Transverse colon (tissue), 4 donors: ENCODE measurements around the gene RAPGEF1. TPM values are rescaled to one million over a fixed set of nuclear protein-coding genes. Genes with fewer than 3 reads are reported as not detected.
"Not testable (repeated sequence)": the region's sequence is repeated elsewhere in the genome, so short reads cannot be mapped to it uniquely, and the experiment has no call there.

Experiments used
- DNase-seq: peaks from one replicate; pipeline ENCODE4 v3.0.0-alpha.2; 2019
- H3K27ac ChIP-seq, 4 donors: fragments of 200-600 bp; sonication (generic); 2 replicates each; pipeline ENCODE4 v1.5.1; 2016 to 2018; ENCODE audit warnings: inconsistent platforms in 4 of 4
- H3K27me3 ChIP-seq: fragments of 200-600 bp; sonication (generic); 2 replicates; pipeline ENCODE4 v1.5.1; 2017; ENCODE audit warnings: inconsistent platforms
- H3K36me3 ChIP-seq, 4 donors: fragments of 200-600 bp; sonication (generic); 2 replicates each; pipeline ENCODE4 v1.5.1; 2017 to 2019; ENCODE audit warnings: inconsistent platforms in 4 of 4
- H3K4me1 ChIP-seq, 4 donors: fragments of 200-600 bp; sonication (generic); 2 replicates each; pipeline ENCODE4 v1.5.1; 2017 to 2020; ENCODE audit warnings: inconsistent platforms in 4 of 4
- H3K4me3 ChIP-seq, 4 donors: fragments of 200-600 bp; sonication (generic); 1 replicate in 1 of 4; 2 replicates in 3 of 4; pipeline versions ENCODE4 v1.5.1 to v1.6.1; 2017 to 2019; ENCODE audit warnings: inconsistent platforms in 4 of 4
- H3K9me3 ChIP-seq, 2 donors: fragments of 200-600 bp; sonication (generic); 2 replicates each; pipeline ENCODE4 v1.5.1; 2017 to 2019; ENCODE audit warnings: inconsistent platforms in 2 of 2
- EP300 ChIP-seq: sonication (generic); formaldehyde crosslinking; IDR thresholded peaks from one replicate; pipeline ENCODE4 v1.6.1; 2017; ENCODE audit warnings: antibody characterized with exemption, low read depth
- POLR2A ChIP-seq: fragments of 450-650 bp; IDR thresholded peaks from one replicate; pipeline ENCODE4 v1.6.1; 2016; ENCODE audit warnings: antibody characterized with exemption, mild to moderate bottlenecking, moderate library complexity
- POLR2AphosphoS5 ChIP-seq, 3 donors: sonication (generic); formaldehyde crosslinking; IDR thresholded peaks; one replicate each; pipeline ENCODE4 v1.6.1; 2016; ENCODE audit warnings: antibody characterized with exemption in 3 of 3
- WGBS, 2 donors: methylation state at CpG; one replicate each; pipeline ENCODE4 v1.1.5; 2018; ENCODE audit warnings: low coverage in 1 of 2; 5-methylcytosine and 5-hydroxymethylcytosine counted together
- in situ Hi-C, 4 donors: fragments of 200-750 bp; cut with MboI; loops; one replicate each; pipeline versions ENCODE4 v1.15.0 to v1.15.1; 2017; ENCODE audit warnings: low sequenced_read_pairs in 3 of 4, low pct_ligation_motif_present in 1 of 4, low pct_unique_long_range_greater_than_20kb in 1 of 4
- intact Hi-C: fragments of 100-400 bp; cut with DNase I; formaldehyde crosslinking; loops from one replicate; pipeline ENCODE4 v1.15.1; 2023; ENCODE audit warnings: low total_unique reads
- total RNA-seq, 4 donors: library from RNA; depleted of rRNA; stranded (reverse); fragments of >200 nt; gene quantifications; one replicate each; pipeline ENCODE4 v1.1.0, GENCODE V29; 2016
- TF ChIP-seq, protein P1 (sequence below), 5 experiments: fragments of 200-600 bp in 3 of 5; fragments of 450-650 bp in 2 of 5; sonication (generic) in 3 of 5; IDR thresholded peaks; 1 replicate in 2 of 5; 2 replicates in 3 of 5; pipeline ENCODE4 v1.5.1; 2016 to 2017; ENCODE audit warnings: antibody characterized with exemption in 5 of 5, inconsistent platforms in 3 of 5, mild to moderate bottlenecking in 2 of 5, moderate library complexity in 1 of 5

Gene RAPGEF1
- total RNA-seq, 4 donors from 2014 or later: 49.8 to 86.0 (median 55.1) TPM

- Histone ChIP-seq H3K4me1 (peaks cover 32 to 44% (median 39%) of the 10 kb centered on the region in 4 donors), H3K36me3 (no peaks in the 10 kb centered on the region), H3K27me3 (no peaks in the 10 kb centered on the region), H3K4me3 (no peak overlapping the region), H3K27ac (peak overlapping the region in 1 of 4 donors; percentile 18), H3K9me3 (no peaks in the 10 kb centered on the region)
- intact Hi-C loops: no loop called here
- TF ChIP-seq, protein P1, sequence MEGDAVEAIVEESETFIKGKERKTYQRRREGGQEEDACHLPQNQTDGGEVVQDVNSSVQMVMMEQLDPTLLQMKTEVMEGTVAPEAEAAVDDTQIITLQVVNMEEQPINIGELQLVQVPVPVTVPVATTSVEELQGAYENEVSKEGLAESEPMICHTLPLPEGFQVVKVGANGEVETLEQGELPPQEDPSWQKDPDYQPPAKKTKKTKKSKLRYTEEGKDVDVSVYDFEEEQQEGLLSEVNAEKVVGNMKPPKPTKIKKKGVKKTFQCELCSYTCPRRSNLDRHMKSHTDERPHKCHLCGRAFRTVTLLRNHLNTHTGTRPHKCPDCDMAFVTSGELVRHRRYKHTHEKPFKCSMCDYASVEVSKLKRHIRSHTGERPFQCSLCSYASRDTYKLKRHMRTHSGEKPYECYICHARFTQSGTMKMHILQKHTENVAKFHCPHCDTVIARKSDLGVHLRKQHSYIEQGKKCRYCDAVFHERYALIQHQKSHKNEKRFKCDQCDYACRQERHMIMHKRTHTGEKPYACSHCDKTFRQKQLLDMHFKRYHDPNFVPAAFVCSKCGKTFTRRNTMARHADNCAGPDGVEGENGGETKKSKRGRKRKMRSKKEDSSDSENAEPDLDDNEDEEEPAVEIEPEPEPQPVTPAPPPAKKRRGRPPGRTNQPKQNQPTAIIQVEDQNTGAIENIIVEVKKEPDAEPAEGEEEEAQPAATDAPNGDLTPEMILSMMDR (IDR thresholded peaks at IDR 0.05): no peak
- TF ChIP-seq EP300 (no peak), POLR2A (no peak)
- WGBS, 2 donors: 60 to 63% methylated on average over 2 to 4 of the region's 4 CpGs
- in situ Hi-C loops: no loop called here
- DNase-seq: no peak
Observed at GRCh38 chr9:131666029-131666428, 73.8 kb downstream of the RAPGEF1 start.

GRCh38 chr9:131663288-131663687 is 76.6 kb downstream of the RAPGEF1 start:
- H3K9me3 ChIP-seq: no peaks in the 10 kb centered on the region
- H3K4me3 ChIP-seq: no peak overlapping the region
- in situ Hi-C loops (no loop called here), intact Hi-C loops (no loop called here)
- WGBS, 2 donors: 82 to 100% methylated on average over 1 to 5 of the region's 5 CpGs
- no peaks in the 10 kb centered on the region for H3K27me3 ChIP-seq
- no peaks in the 10 kb centered on the region for H3K36me3 ChIP-seq
- DNase-seq: no peak
- H3K4me1 ChIP-seq: peaks cover 14 to 28% (median 22%) of the 10 kb centered on the region in 4 donors
- TF ChIP-seq, protein P1 (IDR thresholded peaks at IDR 0.05): no peak
- TF ChIP-seq POLR2A: no peak
- TF ChIP-seq POLR2AphosphoS5 (IDR thresholded peaks at IDR 0.05): no peak
- no peak for TF ChIP-seq EP300
- no peak overlapping the region for H3K27ac ChIP-seq

DNA sequence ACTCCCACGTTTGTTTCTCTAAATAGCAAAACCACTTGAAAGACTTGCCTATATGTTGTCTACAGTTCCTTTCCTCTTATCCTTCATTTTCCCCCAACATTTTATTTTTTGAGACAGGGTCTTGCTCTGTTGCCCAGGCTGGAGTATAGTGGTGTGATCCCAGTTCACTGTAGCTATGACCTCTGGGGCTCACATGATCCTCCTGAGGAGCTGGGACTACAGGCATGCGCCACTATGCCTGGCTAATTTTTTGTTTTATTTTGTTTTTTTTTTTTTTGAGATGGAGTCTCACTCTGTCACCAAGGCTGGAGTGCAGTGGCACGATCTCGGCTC is 77.6 kb downstream of the RAPGEF1 start:
- in situ Hi-C loops, H3K27me3 ChIP-seq, DNase-seq: not testable (repeated sequence)

DNA sequence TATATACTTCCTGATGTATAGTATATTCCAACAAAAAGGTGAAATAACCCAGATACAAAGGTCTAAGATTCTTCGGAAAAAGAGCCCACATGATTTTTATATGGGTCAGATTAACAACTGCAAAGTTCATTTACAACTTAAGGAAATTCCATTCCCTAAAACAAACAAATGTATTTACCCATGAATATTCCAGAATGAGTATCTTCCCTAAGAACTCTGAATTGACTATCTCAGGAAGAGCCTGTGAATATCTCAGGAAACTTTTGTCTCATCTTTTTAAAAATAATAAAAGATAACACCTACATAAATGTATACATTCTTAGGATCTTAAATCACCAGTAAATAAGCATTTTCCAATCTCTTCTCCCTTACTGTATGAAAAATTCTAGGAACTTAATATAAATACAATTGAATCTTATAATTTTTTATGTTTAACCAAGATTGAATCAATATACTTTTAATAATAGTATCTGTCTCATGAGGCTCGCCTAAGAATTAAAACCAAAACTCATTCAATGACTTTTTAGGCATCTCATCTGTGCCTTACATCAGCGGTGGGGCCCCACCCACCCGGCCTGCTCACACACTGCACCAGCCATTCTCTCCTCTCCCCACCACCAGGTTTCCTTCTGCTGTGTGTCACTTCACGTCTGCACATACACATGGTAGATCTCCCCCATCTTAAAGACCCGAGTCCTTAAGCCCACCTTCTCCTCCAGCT is 78.1 kb downstream of the RAPGEF1 start:
- H3K27ac ChIP-seq: no peak overlapping the region
- intact Hi-C loops: no loop called here
- in situ Hi-C loops: no loop called here
- H3K36me3 ChIP-seq: no peaks in the 10 kb centered on the region
- no peak overlapping the region for H3K4me3 ChIP-seq
- H3K27me3 ChIP-seq: no peaks in the 10 kb centered on the region
- 58 to 70% methylated on average over 4 to 6 of the region's 6 CpGs for WGBS, 2 donors
- no peaks in the 10 kb centered on the region for H3K9me3 ChIP-seq
- peaks cover 24 to 35% (median 28%) of the 10 kb centered on the region in 4 donors for H3K4me1 ChIP-seq
- no peak for DNase-seq
- TF ChIP-seq EP300: no peak

More for the DNA sequence above, 77.6 kb downstream of the RAPGEF1 start:
- peaks cover 20 to 30% (median 23%) of the 10 kb centered on the region in 4 donors for H3K4me1 ChIP-seq
- H3K36me3 ChIP-seq, H3K27ac ChIP-seq, H3K4me3 ChIP-seq, H3K9me3 ChIP-seq, intact Hi-C loops: not testable (repeated sequence)
- WGBS, 2 donors: 69 to 100% methylated on average over 3 to 4 of the region's 4 CpGs

DNA sequence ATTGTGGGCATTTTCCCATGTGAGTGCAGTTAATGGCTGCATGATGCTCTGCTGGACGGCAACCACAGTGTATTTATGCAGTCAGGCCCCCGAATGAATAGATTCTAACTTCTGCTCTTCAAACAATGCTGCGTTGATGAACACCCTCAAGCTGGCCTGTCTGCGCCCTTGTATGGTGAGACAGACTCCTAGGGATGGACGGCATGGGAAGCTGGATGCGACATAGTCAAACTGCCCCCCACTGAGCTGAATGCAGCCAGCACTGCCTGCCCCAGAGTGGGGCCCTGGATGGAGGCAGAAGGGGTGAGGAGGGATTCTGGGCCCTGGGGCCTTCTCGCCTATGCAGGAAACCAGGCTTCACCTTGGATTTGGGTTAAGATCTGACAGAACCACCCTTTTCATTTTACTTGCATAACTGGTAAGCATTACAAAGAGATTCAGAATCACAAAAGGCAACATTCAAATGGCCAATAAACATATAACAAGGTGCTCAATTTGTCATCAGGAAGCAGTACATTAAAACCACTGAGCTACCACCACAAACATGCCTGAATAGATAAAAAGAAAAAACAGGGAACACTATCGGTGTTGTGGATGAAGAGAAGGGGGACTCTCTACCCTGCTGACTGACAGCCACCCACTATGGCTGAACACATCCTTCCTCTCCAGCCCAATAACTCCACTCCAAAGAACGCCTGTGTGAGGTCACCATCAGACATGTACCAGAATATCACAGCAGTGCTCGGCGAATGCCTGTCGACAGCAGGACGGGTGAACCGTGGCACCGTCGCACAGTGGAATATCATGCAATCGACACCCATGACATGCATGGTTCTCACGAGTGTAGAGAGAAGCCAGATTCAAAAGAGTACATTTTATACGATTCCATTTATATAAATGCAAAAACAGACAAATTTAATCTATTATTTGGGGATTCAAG is 79.1 kb downstream of the RAPGEF1 start:
- intact Hi-C loops: no loop called here
- 83 to 90% methylated on average over 15 to 19 of the region's 19 CpGs for WGBS, 2 donors
- no peak for TF ChIP-seq POLR2A
- TF ChIP-seq, protein P1 (IDR thresholded peaks at IDR 0.05): no peak
- no peak for TF ChIP-seq EP300
- no peak for TF ChIP-seq POLR2AphosphoS5 (IDR thresholded peaks at IDR 0.05)
- H3K36me3 ChIP-seq: no peaks in the 10 kb centered on the region
- no peak overlapping the region for H3K4me3 ChIP-seq
- no peak for DNase-seq
- in situ Hi-C loops: no loop called here
- H3K9me3 ChIP-seq: no peaks in the 10 kb centered on the region
- H3K27me3 ChIP-seq: no peaks in the 10 kb centered on the region
- no peak overlapping the region for H3K27ac ChIP-seq
- H3K4me1 ChIP-seq: peaks cover 31 to 45% (median 38%) of the 10 kb centered on the region in 4 donors
